ENCODE measurements around the gene YIPF1. TPM values are rescaled to one million over a fixed set of nuclear protein-coding genes. Genes with fewer than 3 reads are reported as not detected.
"Not testable (repeated sequence)": the region's sequence is repeated elsewhere in the genome, so short reads cannot be mapped to it uniquely, and the experiment has no call there.

Gene YIPF1
- total and polyA plus RNA-seq, 4 donors = 15.8 to 23.4 (median 18.3) TPM

DNA sequence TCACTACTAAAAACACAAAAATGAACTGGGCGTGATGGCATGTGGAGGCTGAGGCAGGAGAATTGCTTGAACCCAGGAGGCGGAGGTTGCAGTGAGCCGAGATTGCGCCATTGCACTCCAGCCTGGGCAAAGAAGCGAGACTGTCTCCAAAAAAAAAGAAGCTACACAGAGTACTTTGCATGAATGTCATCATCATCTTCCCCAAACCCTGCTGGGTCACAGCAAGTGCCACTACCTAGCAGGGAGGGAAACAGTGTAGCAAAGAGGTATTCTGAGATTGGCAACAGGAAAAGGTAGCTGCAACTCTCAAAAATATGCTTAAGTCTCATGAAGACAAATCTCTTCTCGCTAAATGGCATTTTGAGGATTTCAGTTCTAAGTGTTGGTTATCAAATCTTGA, 64.3 kb downstream of the YIPF1 start:
- ATAC-seq (ENCODE audit: low FRiP score) = no peak
- Histone ChIP-seq H3K4me3 (ENCODE audit: low read length in 2 of 2) (no peak overlapping the region), H3K9me3 (ENCODE audit: control insufficient read depth, low read length) (no peaks in the 10 kb centered on the region), H3K27me3 (ENCODE audit: control insufficient read depth in 1 of 2, insufficient read depth in 2 of 2, low read length in 1 of 2) (no peaks in the 10 kb centered on the region), H3K27ac (ENCODE audit: low read depth in 1 of 2, low read length in 2 of 2) (no peak overlapping the region), H3K36me3 (ENCODE audit: control insufficient read depth in 1 of 2, insufficient read depth in 2 of 2, low read length in 1 of 2) (peaks cover 0 to 7% of the 10 kb centered on the region in 2 donors), H3K4me1 (ENCODE audit: control insufficient read depth in 1 of 2, insufficient read depth in 2 of 2, low read length in 2 of 2) (no peaks in the 10 kb centered on the region)
- intact Hi-C loops (cut with DNase I) = no loop called here
- WGBS, 2 donors = 96% methylated on average over 6 of the region's 6 CpGs
- no peak for DNase-seq

GRCh38 chr1:53822931-53823330, 66.7 kb downstream of the YIPF1 start:
- Histone ChIP-seq H3K4me1 (ENCODE audit: control insufficient read depth in 1 of 2, insufficient read depth in 2 of 2, low read length in 2 of 2) (no peaks in the 10 kb centered on the region), H3K9me3 (ENCODE audit: control insufficient read depth, low read length) (no peaks in the 10 kb centered on the region), H3K4me3 (ENCODE audit: low read length in 2 of 2) (no peak overlapping the region), H3K27me3 (ENCODE audit: control insufficient read depth in 1 of 2, insufficient read depth in 2 of 2, low read length in 1 of 2) (no peaks in the 10 kb centered on the region), H3K36me3 (ENCODE audit: control insufficient read depth in 1 of 2, insufficient read depth in 2 of 2, low read length in 1 of 2) (peaks cover 3 to 6% of the 10 kb centered on the region in 2 donors), H3K27ac (ENCODE audit: low read depth in 1 of 2, low read length in 2 of 2) (no peak overlapping the region)
- no peak for ATAC-seq (ENCODE audit: low FRiP score)
- no peak for DNase-seq
- intact Hi-C loops (cut with DNase I) = no loop called here
- WGBS, 2 donors = 95 to 96% methylated on average over 3 of the region's 3 CpGs

GRCh38 chr1:53821380-53821779, 68.2 kb downstream of the YIPF1 start:
- Histone ChIP-seq H3K36me3 (ENCODE audit: control insufficient read depth in 1 of 2, insufficient read depth in 2 of 2, low read length in 1 of 2) (peaks cover 4 to 5% of the 10 kb centered on the region in 2 donors), H3K4me3 (ENCODE audit: low read length in 2 of 2) (no peak overlapping the region), H3K9me3 (ENCODE audit: control insufficient read depth, low read length) (no peaks in the 10 kb centered on the region), H3K27me3 (ENCODE audit: control insufficient read depth in 1 of 2, insufficient read depth in 2 of 2, low read length in 1 of 2) (no peaks in the 10 kb centered on the region), H3K4me1 (ENCODE audit: control insufficient read depth in 1 of 2, insufficient read depth in 2 of 2, low read length in 2 of 2) (no peaks in the 10 kb centered on the region), H3K27ac (ENCODE audit: low read depth in 1 of 2, low read length in 2 of 2) (no peak overlapping the region)
- DNase-seq (no peak), ATAC-seq (ENCODE audit: low FRiP score) (no peak)
- WGBS, 2 donors = 94 to 96% methylated on average over 5 of the region's 5 CpGs
- intact Hi-C loops (cut with DNase I) = no loop called here

DNA sequence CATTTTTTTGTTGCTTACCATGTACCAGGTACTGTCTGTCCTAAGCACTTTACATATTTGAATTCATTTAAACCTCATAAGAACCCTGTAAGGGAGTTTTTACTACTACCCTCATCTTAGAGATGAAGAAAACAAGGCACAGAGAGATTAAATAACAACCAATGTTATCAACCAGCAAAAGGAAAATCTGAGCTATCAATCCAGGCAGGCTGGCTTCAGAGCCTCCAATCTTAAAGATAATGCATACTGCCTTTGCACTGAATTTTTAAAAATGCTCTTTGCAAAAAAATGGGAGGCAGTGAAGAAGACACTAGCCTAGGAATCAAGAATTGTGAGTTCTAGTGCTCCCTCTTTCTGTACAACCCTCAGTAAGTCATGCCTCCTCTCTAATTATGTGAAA, 70.2 kb downstream of the YIPF1 start:
- no peaks in the 10 kb centered on the region for H3K27me3 ChIP-seq (ENCODE audit: control insufficient read depth in 1 of 2, insufficient read depth in 2 of 2, low read length in 1 of 2)
- H3K36me3 ChIP-seq (ENCODE audit: control insufficient read depth in 1 of 2, insufficient read depth in 2 of 2, low read length in 1 of 2) = peaks cover 0 to 4% of the 10 kb centered on the region in 2 donors
- intact Hi-C loops (cut with DNase I) = no loop called here
- no peaks in the 10 kb centered on the region for H3K4me1 ChIP-seq (ENCODE audit: control insufficient read depth in 1 of 2, insufficient read depth in 2 of 2, low read length in 2 of 2)
- ATAC-seq (ENCODE audit: low FRiP score) (no peak), DNase-seq (no peak)
- H3K4me3 ChIP-seq (ENCODE audit: low read length in 2 of 2) = no peak overlapping the region
- H3K9me3 ChIP-seq (ENCODE audit: control insufficient read depth, low read length) = no peaks in the 10 kb centered on the region
- no peak overlapping the region for H3K27ac ChIP-seq (ENCODE audit: low read depth in 1 of 2, low read length in 2 of 2)

GRCh38 chr1:53816584-53816983, 73.0 kb downstream of the YIPF1 start:
- H3K4me3 ChIP-seq (ENCODE audit: low read length in 2 of 2); H3K36me3 ChIP-seq (ENCODE audit: control insufficient read depth in 1 of 2, insufficient read depth in 2 of 2, low read length in 1 of 2); ATAC-seq (ENCODE audit: low FRiP score); H3K4me1 ChIP-seq (ENCODE audit: control insufficient read depth in 1 of 2, insufficient read depth in 2 of 2, low read length in 2 of 2); DNase-seq; H3K27me3 ChIP-seq (ENCODE audit: control insufficient read depth in 1 of 2, insufficient read depth in 2 of 2, low read length in 1 of 2); H3K9me3 ChIP-seq (ENCODE audit: control insufficient read depth, low read length); intact Hi-C loops (cut with DNase I); H3K27ac ChIP-seq (ENCODE audit: low read depth in 1 of 2, low read length in 2 of 2): not testable (repeated sequence)
- WGBS, 2 donors = 96 to 100% methylated on average over 1 of the region's 1 CpG

GRCh38 chr1:53815484-53815883, 74.1 kb downstream of the YIPF1 start:
- intact Hi-C loops (cut with DNase I); H3K27ac ChIP-seq (ENCODE audit: low read depth in 1 of 2, low read length in 2 of 2); H3K27me3 ChIP-seq (ENCODE audit: control insufficient read depth in 1 of 2, insufficient read depth in 2 of 2, low read length in 1 of 2); H3K4me3 ChIP-seq (ENCODE audit: low read length in 2 of 2); DNase-seq; ATAC-seq (ENCODE audit: low FRiP score); H3K9me3 ChIP-seq (ENCODE audit: control insufficient read depth, low read length); H3K36me3 ChIP-seq (ENCODE audit: control insufficient read depth in 1 of 2, insufficient read depth in 2 of 2, low read length in 1 of 2); H3K4me1 ChIP-seq (ENCODE audit: control insufficient read depth in 1 of 2, insufficient read depth in 2 of 2, low read length in 2 of 2): not testable (repeated sequence)
- 95 to 97% methylated on average over 1 of the region's 1 CpG for WGBS, 2 donors

GRCh38 chr1:53811414-53811851, 78.2 kb downstream of the YIPF1 start:
- Histone ChIP-seq H3K4me1 (ENCODE audit: control insufficient read depth in 1 of 2, insufficient read depth in 2 of 2, low read length in 2 of 2) (no peaks in the 10 kb centered on the region), H3K36me3 (ENCODE audit: control insufficient read depth in 1 of 2, insufficient read depth in 2 of 2, low read length in 1 of 2) (no peaks in the 10 kb centered on the region), H3K4me3 (ENCODE audit: low read length in 2 of 2) (no peak overlapping the region), H3K27ac (ENCODE audit: low read depth in 1 of 2, low read length in 2 of 2) (no peak overlapping the region), H3K9me3 (ENCODE audit: control insufficient read depth, low read length) (no peaks in the 10 kb centered on the region), H3K27me3 (ENCODE audit: control insufficient read depth in 1 of 2, insufficient read depth in 2 of 2, low read length in 1 of 2) (no peaks in the 10 kb centered on the region)
- 95 to 96% methylated on average over 4 of the region's 4 CpGs for WGBS, 2 donors
- intact Hi-C loops (cut with DNase I) = no loop called here
- DNase-seq = no peak
- no peak for ATAC-seq (ENCODE audit: low FRiP score)

GRCh38 chr1:53810497-53810896, 79.1 kb downstream of the YIPF1 start:
- intact Hi-C loops (cut with DNase I) = no loop called here
- H3K27ac ChIP-seq (ENCODE audit: low read depth in 1 of 2, low read length in 2 of 2) = no peak overlapping the region
- H3K4me3 ChIP-seq (ENCODE audit: low read length in 2 of 2) = no peak overlapping the region
- no peak for DNase-seq
- no peak for ATAC-seq (ENCODE audit: low FRiP score)
- WGBS, 2 donors = 99 to 100% methylated on average over 2 of the region's 2 CpGs
- no peaks in the 10 kb centered on the region for H3K27me3 ChIP-seq (ENCODE audit: control insufficient read depth in 1 of 2, insufficient read depth in 2 of 2, low read length in 1 of 2)
- no peaks in the 10 kb centered on the region for H3K4me1 ChIP-seq (ENCODE audit: control insufficient read depth in 1 of 2, insufficient read depth in 2 of 2, low read length in 2 of 2)
- no peaks in the 10 kb centered on the region for H3K9me3 ChIP-seq (ENCODE audit: control insufficient read depth, low read length)
- no peaks in the 10 kb centered on the region for H3K36me3 ChIP-seq (ENCODE audit: control insufficient read depth in 1 of 2, insufficient read depth in 2 of 2, low read length in 1 of 2)

DNA sequence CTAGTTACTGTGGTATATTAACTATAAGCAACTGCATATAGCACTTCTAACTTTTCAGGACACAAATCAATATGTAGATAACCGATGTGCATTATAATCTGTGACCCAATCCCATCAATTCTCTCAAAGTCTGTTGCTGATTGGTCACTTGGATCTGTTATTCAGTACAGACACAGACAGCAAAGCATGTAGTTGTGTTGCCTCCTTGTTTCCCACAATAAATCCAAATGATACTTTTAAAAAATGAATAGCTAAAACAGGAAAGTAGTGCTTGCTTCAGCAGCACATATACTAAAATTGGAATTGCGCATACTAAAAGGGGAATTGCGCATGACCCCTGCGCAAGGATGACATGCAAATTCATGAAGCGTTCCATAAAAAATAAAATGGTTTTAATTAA, 79.6 kb downstream of the YIPF1 start:
- Histone ChIP-seq H3K27me3 (ENCODE audit: control insufficient read depth in 1 of 2, insufficient read depth in 2 of 2, low read length in 1 of 2) (no peaks in the 10 kb centered on the region), H3K36me3 (ENCODE audit: control insufficient read depth in 1 of 2, insufficient read depth in 2 of 2, low read length in 1 of 2) (peaks cover 0 to 2% of the 10 kb centered on the region in 2 donors), H3K9me3 (ENCODE audit: control insufficient read depth, low read length) (no peaks in the 10 kb centered on the region), H3K4me1 (ENCODE audit: control insufficient read depth in 1 of 2, insufficient read depth in 2 of 2, low read length in 2 of 2) (no peaks in the 10 kb centered on the region), H3K4me3 (ENCODE audit: low read length in 2 of 2) (no peak overlapping the region), H3K27ac (ENCODE audit: low read depth in 1 of 2, low read length in 2 of 2) (no peak overlapping the region)
- no peak for ATAC-seq (ENCODE audit: low FRiP score)
- WGBS, 2 donors = 97 to 98% methylated on average over 5 of the region's 5 CpGs
- intact Hi-C loops (cut with DNase I) = no loop called here
- no peak for DNase-seq
